OCI-LY7 (cell line): ENCODE results near the gene PEX14.

Experiments used
- CTCF ChIP-seq: fragments of 200-600 bp; sonication (generic); conservative IDR thresholded peaks from 2 replicates; pipeline ENCODE4 v1.5.1; 2014; ENCODE audit warnings: mild to moderate bottlenecking, antibody characterized with exemption, low read length, moderate library complexity, mixed read lengths
- EZH2phosphoT487 ChIP-seq: fragments of 200-600 bp; sonication (generic); IDR thresholded peaks from 2 replicates; pipeline ENCODE4 v1.6.1; 2018; ENCODE audit warnings: low read depth, borderline replicate concordance, mild to moderate bottlenecking, mixed run types, antibody characterized with exemption, low read length, moderate library complexity, mixed read lengths

GRCh38 chr1:10532362-10532761 is 57.6 kb downstream of the PEX14 start:
- no peak for TF ChIP-seq CTCF
- TF ChIP-seq EZH2phosphoT487: no peak
